ENCODE data around the gene YWHAQ.

DNA sequence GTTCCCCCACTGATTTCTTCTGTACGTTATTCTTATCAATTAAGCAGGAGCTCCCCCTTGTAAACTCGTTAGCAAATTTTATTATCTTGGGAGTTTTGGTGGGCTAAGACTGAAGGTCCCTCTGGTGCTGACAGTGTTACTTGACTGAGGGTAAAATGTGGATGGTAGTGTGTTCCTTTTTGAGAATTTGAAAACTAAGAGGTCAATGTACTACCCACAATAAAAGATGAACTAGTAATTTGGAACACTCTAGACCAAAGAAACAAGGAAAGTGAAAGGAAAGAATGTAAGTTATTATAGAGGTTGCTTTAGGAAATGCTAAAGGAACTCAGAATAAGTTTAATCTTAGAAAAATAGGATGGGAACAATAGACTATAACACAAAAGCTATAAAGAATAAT, 35.1 kb downstream of the YWHAQ start:
- TF ChIP-seq EZH2 (IDR thresholded peaks at IDR 0.05) (no peak), POLR2AphosphoS5 (IDR thresholded peaks at IDR 0.05; ENCODE audit: borderline replicate concordance, low read depth, low read length) (no peak), FOXP2 (optimal IDR thresholded peaks at IDR 0.05; ENCODE audit: control extremely low read depth, extremely low read length, insufficient read depth) (no peak)

Measured in SK-N-MC (cell line).